ENCODE data around the gene DOK1. TPM values are rescaled to one million over a fixed set of nuclear protein-coding genes. Genes with fewer than 3 reads are reported as not detected.

Gene DOK1
- total RNA-seq, 2 donors from 2014 or later = 23.7 to 32.4 TPM

DNA sequence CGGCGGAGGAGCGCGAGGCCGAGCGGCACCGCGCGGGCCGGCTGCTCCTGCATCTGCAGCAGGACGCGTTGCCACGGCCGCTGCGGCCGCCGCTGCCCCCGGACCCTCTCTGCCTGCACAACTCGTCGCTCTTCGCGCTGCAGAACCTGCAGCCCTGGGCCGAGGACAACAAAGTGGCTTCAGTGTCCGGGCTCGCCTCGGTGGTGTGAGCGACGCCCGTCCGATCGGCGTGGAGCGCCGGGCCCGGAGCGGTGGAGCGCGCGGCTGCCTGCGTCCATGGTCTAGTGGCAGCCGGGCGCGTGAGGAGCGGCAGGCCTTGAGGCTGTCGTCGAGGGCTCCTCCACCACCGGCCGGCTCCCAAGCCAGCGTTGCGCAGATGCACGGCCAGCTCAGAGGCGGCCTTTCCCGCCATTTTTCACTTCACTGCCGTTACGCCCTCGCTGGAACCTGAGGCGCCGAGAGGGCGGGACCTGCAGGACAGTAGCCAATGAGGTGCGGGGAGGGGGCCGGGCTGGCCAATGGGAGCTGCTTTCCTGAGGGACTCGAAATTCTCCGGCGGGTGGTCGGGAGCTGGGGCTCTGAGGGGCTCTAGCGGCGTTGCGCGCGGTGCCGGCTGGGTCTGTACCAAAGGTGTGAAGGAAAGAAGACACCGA lies 38.4 kb upstream of the DOK1 start:
- Mint-ChIP-seq H3K4me3 (peak overlapping the region; percentile 84), H3K27ac (no peak overlapping the region), H3K4me1 (no peaks in the 10 kb centered on the region), H3K27me3 (peaks cover 35% of the 10 kb centered on the region), H3K9me3 (no peaks in the 10 kb centered on the region), H3K36me3 (ENCODE audit: low read depth) (no peaks in the 10 kb centered on the region)
- ATAC-seq (replicated peaks) = peak; percentile 83

DNA sequence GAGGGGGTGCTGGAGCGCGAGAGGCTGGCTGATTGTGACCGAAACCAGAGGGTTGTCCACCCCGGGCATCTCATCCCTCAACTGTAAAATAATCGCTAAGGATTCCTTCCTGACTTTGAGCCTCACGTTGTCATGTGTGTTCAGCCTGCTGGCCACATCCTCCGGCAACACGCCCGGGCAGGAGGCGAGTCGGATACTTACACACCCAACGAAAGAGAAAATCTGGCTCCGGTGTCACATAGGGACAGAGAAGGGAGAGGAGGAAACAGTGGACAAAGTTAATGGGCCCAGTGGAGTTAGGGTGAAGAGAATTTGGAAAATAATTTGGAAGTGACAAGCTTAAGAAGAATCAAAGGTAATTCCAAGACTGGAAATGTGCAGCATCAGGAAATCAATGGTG lies 37.9 kb upstream of the DOK1 start:
- H3K27ac Mint-ChIP-seq = no peak overlapping the region
- H3K4me1 Mint-ChIP-seq = no peaks in the 10 kb centered on the region

DNA sequence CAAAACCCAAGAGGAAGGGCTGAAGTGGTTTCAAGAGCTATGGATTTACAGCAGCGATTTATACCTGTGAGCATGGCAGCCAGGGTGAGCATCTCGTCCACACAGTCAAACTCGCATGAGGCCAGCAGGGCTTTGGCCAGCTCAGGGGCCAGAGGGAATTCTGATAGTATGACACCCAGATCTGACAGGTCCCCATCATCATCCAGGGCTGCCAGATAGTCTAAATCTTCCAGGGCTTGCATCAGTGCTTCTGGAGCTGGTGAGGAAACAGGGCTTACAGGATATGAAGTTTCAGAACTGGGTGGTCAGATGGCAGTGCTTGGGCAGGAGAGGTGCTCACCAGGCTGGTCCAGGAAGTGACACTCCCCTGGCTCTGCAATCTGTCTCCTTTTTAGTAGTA lies 32.0 kb upstream of the DOK1 start:
- no peaks in the 10 kb centered on the region for H3K9me3 Mint-ChIP-seq
- H3K27ac Mint-ChIP-seq = no peak overlapping the region
- peaks cover 17% of the 10 kb centered on the region for H3K36me3 Mint-ChIP-seq (ENCODE audit: low read depth)
- peaks cover 22% of the 10 kb centered on the region for H3K27me3 Mint-ChIP-seq
- no peak for ATAC-seq (replicated peaks)
- no peak overlapping the region for H3K4me3 Mint-ChIP-seq
- peaks cover 4% of the 10 kb centered on the region for H3K4me1 Mint-ChIP-seq

More for the DNA sequence above, 37.9 kb upstream of the DOK1 start:
- Mint-ChIP-seq H3K27me3 (peaks cover 35% of the 10 kb centered on the region), H3K9me3 (no peaks in the 10 kb centered on the region), H3K4me3 (peak overlapping the region; percentile 84), H3K36me3 (ENCODE audit: low read depth) (no peaks in the 10 kb centered on the region)
- no peak for ATAC-seq (replicated peaks)

DNA sequence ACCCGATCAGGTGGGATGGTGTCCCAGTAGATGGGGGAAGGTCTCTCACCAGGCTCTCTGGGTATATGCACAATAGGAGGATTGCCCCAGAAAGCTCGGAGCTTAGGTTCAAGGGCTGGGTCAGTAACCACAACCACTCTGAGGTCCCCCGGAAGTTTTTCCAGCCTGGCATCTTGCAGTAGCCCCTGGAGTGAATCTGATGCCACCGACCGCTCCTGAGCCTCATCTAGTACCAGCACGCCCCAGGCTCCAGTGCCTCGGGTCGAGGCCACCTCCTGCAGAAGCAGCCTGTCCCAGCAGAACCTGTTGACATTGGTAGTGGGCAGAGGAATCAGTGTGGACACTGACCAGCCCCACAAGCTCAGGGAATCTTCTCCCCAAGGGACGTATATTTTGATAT lies 30.5 kb upstream of the DOK1 start:
- Mint-ChIP-seq H3K27ac (no peak overlapping the region), H3K36me3 (ENCODE audit: low read depth) (peaks cover 32% of the 10 kb centered on the region), H3K4me1 (peaks cover 4% of the 10 kb centered on the region), H3K4me3 (no peak overlapping the region), H3K9me3 (no peaks in the 10 kb centered on the region), H3K27me3 (peaks cover 8% of the 10 kb centered on the region)
- ATAC-seq (replicated peaks) = no peak

DNA sequence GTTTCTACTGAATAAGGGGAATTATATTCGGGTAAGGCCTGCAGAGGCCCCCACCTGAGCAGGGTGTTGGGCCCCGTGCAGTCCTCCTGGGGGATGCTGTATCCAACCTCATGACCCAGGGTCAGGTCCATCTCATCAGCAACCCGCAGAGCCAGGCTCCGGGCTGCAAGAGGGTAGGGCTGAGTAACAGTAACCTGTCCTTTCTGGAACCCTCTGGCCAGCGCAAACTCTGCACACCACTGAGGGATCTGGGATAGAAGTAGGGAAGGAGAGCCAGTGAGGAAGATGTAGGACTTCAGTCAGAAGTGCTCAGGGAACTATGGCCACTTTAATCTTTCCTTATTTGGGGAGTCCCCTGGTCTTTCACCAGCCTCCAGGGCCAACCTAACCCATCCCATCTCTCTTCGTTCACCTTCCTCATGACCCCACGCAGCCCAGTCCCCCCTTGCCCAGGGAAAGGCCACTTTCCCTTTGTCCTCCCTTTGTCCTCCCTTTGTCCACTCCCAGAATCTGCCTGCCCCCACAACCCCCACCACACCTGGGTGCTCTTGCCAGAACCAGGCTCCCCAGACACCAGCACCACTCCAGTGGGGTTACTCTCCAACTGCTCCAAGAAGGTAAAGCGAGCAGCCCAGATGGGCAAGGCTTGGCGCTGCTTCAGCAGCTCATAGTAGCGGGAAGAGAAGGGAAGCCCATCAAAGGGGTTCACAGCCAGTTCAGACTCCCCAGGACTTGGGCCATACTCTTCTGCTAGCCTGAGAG lies 29.4 kb upstream of the DOK1 start:
- Mint-ChIP-seq H3K36me3 (ENCODE audit: low read depth) (peaks cover 38% of the 10 kb centered on the region), H3K4me1 (peaks cover 4% of the 10 kb centered on the region), H3K27me3 (peaks cover 3% of the 10 kb centered on the region), H3K4me3 (no peak overlapping the region), H3K9me3 (no peaks in the 10 kb centered on the region), H3K27ac (no peak overlapping the region)
- ATAC-seq (replicated peaks) = no peak

DNA sequence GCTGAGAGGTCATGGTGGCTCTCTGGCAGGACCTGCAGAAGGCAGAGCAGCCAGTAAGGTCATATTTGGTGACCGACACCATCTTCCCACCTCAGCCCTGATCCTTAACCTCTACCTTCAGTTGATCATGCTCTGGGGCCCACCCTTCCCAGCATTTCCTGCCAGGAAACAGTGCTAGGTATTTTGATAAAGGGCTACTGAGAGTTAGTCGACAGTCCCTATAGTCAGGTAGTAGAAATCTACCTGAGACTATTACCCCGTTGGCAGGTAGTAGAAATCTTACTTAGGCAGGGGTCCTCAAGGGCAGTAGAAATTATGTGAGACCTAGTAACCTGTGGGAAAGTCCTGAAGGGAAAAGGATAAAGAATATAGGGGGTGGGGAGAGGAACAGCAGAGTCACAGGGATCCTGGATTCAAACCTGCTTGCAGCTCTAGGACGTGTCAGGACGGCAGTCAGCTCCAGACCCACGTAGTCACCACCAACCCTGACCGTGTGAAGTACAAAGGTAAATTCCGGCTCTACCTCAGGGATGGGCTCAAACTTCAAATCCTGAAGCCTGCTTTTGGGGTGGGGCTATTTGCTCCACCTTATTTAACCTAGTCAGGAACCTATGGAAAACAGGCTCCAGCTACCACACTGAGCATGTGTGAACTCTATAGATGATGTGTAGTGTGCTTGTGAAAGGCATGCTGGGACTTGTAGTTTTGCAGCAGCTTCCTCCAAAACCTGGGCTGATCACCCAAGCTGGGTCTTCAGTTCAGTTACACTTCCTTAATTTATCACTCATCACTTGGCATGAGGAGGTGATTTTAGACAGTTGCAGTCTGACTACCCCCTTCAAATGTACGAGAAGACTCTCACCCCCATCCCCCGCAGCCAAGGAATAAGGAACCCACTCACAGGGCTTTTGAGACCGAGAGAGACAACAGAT lies 28.5 kb upstream of the DOK1 start, which contains the start of gene DQX1:
TSS of gene DQX1 (minus strand) at position 515 of the 932 bp plus-strand sequence. CDS start at position 13, 502 bp downstream.
- ATAC-seq (replicated peaks) = no peak
- Mint-ChIP-seq H3K4me3 (no peak within 1 kb of the TSS), H3K4me1 (peaks cover 8% of the 10 kb centered on the region), H3K36me3 (ENCODE audit: low read depth) (peaks cover 45% of the 10 kb centered on the region), H3K27ac (no peak within 1 kb of the TSS), H3K27me3 (no peaks in the 10 kb centered on the region), H3K9me3 (no peaks in the 10 kb centered on the region)

DNA sequence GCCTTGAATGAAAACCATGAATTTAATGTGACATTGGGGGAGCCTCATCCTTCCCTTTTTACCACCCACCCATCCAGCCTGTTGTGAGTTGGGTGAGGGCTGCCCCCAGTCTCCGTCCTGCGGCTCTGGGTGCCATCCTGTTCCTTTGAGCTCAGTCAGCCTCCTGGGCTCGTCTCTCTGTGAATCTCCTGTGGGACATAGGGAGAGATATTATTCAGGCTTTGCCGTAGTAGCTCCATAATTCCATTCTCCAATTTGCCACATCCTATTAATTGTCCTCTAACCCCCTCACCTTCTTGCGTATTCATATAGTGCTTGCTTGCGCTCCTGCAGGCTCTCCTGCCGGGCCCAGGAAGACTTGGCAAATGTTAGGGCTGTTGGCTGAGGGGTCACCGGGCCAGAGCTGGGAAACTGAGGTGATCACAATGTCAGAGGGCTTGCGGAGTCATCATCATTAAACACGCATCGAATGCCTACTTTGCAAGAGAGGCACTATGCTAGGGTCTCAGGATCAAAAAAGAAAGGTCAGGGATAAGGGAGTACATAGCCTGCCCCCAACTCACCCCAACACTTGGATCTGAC lies 27.8 kb upstream of the DOK1 start:
- H3K4me1 Mint-ChIP-seq = peaks cover 16% of the 10 kb centered on the region

DNA sequence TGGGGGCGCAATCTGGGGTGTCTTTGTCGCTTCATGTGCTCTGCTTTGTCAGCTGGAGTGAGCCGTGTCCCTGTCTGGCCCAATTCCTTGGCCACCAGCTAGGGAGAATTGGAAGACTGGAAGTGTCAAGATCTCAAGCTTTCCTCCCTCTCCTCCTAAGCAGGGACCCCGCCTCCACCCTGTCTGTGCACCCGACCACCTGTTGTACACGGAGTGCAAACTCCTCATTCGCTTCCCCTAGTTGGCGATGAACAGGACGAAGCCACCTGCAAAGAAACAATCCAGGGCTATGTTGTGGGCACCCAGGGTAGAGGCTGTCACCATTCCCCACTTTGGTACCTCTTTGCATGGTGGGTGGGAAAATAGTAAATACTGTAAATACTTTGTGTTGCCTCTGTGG lies 26.8 kb upstream of the DOK1 start:
- Mint-ChIP-seq H3K27me3 (no peaks in the 10 kb centered on the region), H3K9me3 (no peaks in the 10 kb centered on the region), H3K27ac (peak overlapping the region; percentile 97), H3K36me3 (ENCODE audit: low read depth) (peaks cover 63% of the 10 kb centered on the region), H3K4me1 (peaks cover 21% of the 10 kb centered on the region), H3K4me3 (peak overlapping the region; percentile 98)
- ATAC-seq (replicated peaks) = no peak

More for the DNA sequence above, 27.8 kb upstream of the DOK1 start:
- Mint-ChIP-seq H3K4me3 (no peak overlapping the region), H3K27ac (no peak overlapping the region), H3K27me3 (no peaks in the 10 kb centered on the region), H3K36me3 (ENCODE audit: low read depth) (peaks cover 53% of the 10 kb centered on the region), H3K9me3 (no peaks in the 10 kb centered on the region)
- no peak for ATAC-seq (replicated peaks)

DNA sequence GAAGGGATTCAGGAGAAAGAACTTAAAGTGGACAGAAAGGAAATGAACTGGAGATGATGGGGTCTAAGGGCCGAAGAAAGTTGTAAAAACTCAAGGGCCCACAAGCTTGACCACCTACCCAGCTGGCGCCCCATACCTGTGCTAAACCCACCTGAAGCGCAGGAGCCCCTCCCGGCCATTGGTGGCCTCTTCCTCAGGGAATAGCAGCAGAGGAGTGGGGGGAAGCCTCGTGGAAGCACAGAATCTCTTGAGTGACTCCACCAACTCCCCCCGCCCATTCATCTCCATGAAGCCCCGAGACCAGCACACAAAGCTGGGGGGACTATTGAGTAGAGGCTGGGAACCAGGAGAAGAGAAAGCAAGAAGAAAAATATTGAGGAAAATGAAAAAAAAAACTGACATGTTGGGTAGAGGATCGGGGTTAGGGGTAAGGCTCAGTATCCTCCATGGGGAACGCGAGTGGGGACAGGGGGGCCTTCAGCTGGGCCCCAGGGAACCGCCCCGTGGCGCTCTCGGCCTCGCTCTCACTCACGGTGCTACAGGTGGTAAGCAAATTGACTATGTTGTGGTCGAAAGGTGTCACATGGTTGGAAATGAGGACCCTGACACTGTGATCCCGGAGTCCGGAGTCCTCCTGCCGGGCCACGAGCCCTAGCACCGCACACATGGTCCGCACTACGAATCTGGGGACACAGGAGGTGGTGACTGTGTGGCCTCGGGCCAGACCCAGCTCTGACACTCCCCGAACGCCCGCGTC lies 25.7 kb upstream of the DOK1 start:
- peak; percentile 1 for ATAC-seq (replicated peaks)
- Mint-ChIP-seq H3K27me3 (no peaks in the 10 kb centered on the region), H3K36me3 (ENCODE audit: low read depth) (peaks cover 65% of the 10 kb centered on the region), H3K27ac (peak overlapping the region; percentile 97), H3K4me3 (peak overlapping the region; percentile 98), H3K9me3 (no peaks in the 10 kb centered on the region), H3K4me1 (peaks cover 21% of the 10 kb centered on the region)

DNA sequence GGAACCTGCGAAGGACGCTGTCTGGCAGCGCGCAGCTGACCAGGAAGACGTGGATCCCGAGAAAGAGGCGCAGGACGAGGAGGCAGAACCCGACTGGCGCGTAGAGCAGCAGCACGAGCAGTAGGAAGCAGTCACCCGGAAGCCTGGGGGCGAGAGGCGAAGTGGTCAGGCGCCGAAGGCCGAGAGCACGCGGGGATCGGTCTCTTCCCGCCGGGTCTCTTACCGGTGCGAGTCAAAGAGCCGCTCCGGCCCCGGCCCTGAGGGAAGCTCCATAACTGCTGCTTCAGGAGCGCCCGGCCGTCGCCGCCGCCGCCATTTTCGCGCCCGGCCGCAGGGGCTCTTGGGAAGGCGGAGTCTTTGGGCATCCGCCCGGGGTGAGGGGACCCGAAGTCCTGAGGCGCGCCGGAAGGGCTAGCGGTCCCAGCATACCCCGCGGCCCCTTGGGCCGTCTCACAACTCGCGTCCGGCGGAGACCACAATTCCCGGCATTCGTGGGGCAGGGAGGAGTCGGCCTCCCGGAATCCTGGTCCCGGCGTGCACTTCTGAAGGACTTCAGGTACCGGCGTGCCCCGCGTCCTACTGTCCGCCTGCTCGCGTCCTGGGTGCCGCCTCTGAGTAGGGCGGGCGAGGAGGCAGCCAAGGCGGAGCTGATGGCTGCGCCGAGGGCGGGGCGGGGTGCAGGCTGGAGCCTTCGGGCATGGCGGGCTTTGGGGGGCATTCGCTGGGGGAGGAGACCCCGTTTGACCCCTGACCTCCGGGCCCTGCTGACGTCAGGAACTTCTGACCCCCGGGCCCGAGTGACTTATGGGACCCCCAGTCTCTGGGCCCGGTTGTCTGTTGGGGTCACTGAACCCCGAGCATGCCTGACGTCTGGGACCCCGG lies 24.9 kb upstream of the DOK1 start, which contains the start of the genes AUP1 and HTRA2:
TSS of gene AUP1 (minus strand) at position 350 of the 882 bp plus-strand sequence. CDS start at position 273, 77 bp downstream.
TSS of gene HTRA2 (plus strand) at position 577 of the 882 bp plus-strand sequence. CDS start at position 651, 74 bp downstream.
- Mint-ChIP-seq H3K27me3 (no peaks in the 10 kb centered on the region), H3K4me1 (peaks cover 21% of the 10 kb centered on the region), H3K4me3 (peak within 1 kb of the TSS; percentile 98), H3K36me3 (ENCODE audit: low read depth) (peaks cover 65% of the 10 kb centered on the region), H3K9me3 (no peaks in the 10 kb centered on the region), H3K27ac (peak within 1 kb of the TSS; percentile 97)
- peak; percentile 76 for ATAC-seq (replicated peaks)

DNA sequence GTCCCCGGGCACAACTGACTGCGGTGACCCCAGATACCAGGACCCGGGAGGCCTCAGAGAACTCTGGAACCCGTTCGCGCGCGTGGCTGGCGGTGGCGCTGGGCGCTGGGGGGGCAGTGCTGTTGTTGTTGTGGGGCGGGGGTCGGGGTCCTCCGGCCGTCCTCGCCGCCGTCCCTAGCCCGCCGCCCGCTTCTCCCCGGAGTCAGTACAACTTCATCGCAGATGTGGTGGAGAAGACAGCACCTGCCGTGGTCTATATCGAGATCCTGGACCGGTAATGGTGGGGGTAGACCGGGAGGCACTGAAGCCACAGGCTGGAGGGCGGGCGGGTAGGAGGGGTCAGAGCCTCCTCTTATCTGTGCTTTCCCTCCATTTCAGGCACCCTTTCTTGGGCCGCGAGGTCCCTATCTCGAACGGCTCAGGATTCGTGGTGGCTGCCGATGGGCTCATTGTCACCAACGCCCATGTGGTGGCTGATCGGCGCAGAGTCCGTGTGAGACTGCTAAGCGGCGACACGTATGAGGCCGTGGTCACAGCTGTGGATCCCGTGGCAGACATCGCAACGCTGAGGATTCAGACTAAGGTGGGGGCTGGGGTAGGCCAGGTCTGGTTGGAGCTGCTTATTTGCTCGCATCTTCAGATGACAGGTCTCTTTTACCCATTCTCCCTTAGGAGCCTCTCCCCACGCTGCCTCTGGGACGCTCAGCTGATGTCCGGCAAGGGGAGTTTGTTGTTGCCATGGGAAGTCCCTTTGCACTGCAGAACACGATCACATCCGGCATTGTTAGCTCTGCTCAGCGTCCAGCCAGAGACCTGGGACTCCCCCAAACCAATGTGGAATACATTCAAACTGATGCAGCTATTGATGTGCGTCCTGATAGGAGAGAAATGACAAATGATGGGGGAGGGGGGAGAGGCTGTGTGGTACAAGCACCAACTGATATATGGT lies 24.0 kb upstream of the DOK1 start:
- H3K4me1 Mint-ChIP-seq = peaks cover 21% of the 10 kb centered on the region
- peak; percentile 70 for ATAC-seq (replicated peaks)
- peak overlapping the region; percentile 98 for H3K4me3 Mint-ChIP-seq
- H3K27ac Mint-ChIP-seq = peak overlapping the region; percentile 55
- no peaks in the 10 kb centered on the region for H3K27me3 Mint-ChIP-seq
- peaks cover 65% of the 10 kb centered on the region for H3K36me3 Mint-ChIP-seq (ENCODE audit: low read depth)
- H3K9me3 Mint-ChIP-seq = no peaks in the 10 kb centered on the region

DNA sequence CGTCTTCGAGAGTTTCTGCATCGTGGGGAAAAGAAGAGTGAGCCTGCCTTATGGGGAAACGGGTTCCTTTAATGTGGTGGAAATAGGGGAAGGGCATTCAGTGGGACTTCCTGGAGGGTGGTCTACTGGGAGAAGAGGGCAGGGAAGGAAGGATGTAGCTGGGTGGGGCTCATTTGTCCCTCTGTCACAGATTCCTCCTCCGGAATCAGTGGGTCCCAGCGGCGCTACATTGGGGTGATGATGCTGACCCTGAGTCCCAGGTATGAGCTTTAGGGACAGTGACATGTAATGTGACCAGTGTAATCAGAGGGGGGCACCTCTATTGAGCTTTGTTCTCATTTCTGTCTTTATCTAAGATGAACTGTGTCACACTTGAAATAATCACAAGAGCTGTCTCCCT lies 22.9 kb upstream of the DOK1 start:
- no peaks in the 10 kb centered on the region for H3K27me3 Mint-ChIP-seq
- ATAC-seq (replicated peaks) = no peak
- no peaks in the 10 kb centered on the region for H3K9me3 Mint-ChIP-seq
- H3K36me3 Mint-ChIP-seq (ENCODE audit: low read depth) = peaks cover 56% of the 10 kb centered on the region
- H3K4me3 Mint-ChIP-seq = peak overlapping the region; percentile 98
- peak overlapping the region; percentile 55 for H3K27ac Mint-ChIP-seq
- H3K4me1 Mint-ChIP-seq = peaks cover 17% of the 10 kb centered on the region

Data from activated T-helper 17 cell treated with anti-CD3 and anti-CD28 coated beads, Interleukin-2, amount 50 U/mL, for 72 hours (primary cell).